Vagina (tissue), 2 donors: Measurements from ENCODE around the gene IGFBP6. TPM values are rescaled to one million over a fixed set of nuclear protein-coding genes. Genes with fewer than 3 reads are reported as not detected.

ENCODE experiments used
- DNase-seq, 2 donors: peaks; one replicate each; pipeline ENCODE4 v3.0.0-alpha.2; 2017; ENCODE audit errors: extremely low spot score in 2 of 2
- H3K27ac ChIP-seq: fragments of 200-600 bp; sonication (generic); one replicate; pipeline ENCODE4 v1.5.1; 2019
- H3K27me3 ChIP-seq: fragments of 200-600 bp; sonication (generic); one replicate; pipeline ENCODE4 v1.5.1; 2019
- H3K36me3 ChIP-seq, 2 donors: fragments of 200-600 bp; sonication (generic); one replicate each; pipeline ENCODE4 v1.5.1; 2017 to 2019
- H3K4me1 ChIP-seq: fragments of 200-600 bp; sonication (generic); one replicate; pipeline ENCODE4 v1.5.1; 2019
- H3K4me3 ChIP-seq, 2 donors: fragments of 200-600 bp; sonication (generic); 1 replicate in 1 of 2; 2 replicates in 1 of 2; pipeline ENCODE4 v1.5.1; 2016 to 2019
- H3K9me3 ChIP-seq: fragments of 200-600 bp; sonication (generic); one replicate; pipeline ENCODE4 v1.5.1; 2019
- POLR2A ChIP-seq, 2 donors: fragments of 450-650 bp; IDR thresholded peaks; one replicate each; pipeline ENCODE4 v1.6.1; 2017; ENCODE audit warnings: antibody characterized with exemption in 2 of 2, mild to moderate bottlenecking in 2 of 2, moderate library complexity in 2 of 2
- POLR2AphosphoS5 ChIP-seq, 2 donors: sonication (generic); formaldehyde crosslinking; IDR thresholded peaks; one replicate each; pipeline ENCODE4 v1.9.0; 2017; ENCODE audit warnings: antibody characterized with exemption in 2 of 2, mild to moderate bottlenecking in 2 of 2, low read depth in 1 of 2; ENCODE audit not compliant: insufficient read depth in 1 of 2
- intact Hi-C: fragments of 100-400 bp; cut with DNase I; formaldehyde crosslinking; loops from one replicate; pipeline ENCODE4 v1.15.1; 2023
- total RNA-seq: library from RNA; depleted of rRNA; stranded (reverse); fragments of >200 nt; gene quantifications from one replicate; pipeline ENCODE4 v1.2.3, GENCODE V29; 2016
- TF ChIP-seq, protein P1 (sequence below), 3 experiments: fragments of 450-650 bp in 2 of 3; fragments of 200-600 bp in 1 of 3; sonication (generic) in 1 of 3; IDR thresholded peaks; one replicate each; pipeline ENCODE4 v1.5.1; 2017 to 2019; ENCODE audit warnings: antibody characterized with exemption in 3 of 3, mild to moderate bottlenecking in 2 of 3, moderate library complexity in 2 of 3

The IGFBP6 gene
- total RNA-seq, 1 donor from 2014 or later, result 684 TPM

DNA sequence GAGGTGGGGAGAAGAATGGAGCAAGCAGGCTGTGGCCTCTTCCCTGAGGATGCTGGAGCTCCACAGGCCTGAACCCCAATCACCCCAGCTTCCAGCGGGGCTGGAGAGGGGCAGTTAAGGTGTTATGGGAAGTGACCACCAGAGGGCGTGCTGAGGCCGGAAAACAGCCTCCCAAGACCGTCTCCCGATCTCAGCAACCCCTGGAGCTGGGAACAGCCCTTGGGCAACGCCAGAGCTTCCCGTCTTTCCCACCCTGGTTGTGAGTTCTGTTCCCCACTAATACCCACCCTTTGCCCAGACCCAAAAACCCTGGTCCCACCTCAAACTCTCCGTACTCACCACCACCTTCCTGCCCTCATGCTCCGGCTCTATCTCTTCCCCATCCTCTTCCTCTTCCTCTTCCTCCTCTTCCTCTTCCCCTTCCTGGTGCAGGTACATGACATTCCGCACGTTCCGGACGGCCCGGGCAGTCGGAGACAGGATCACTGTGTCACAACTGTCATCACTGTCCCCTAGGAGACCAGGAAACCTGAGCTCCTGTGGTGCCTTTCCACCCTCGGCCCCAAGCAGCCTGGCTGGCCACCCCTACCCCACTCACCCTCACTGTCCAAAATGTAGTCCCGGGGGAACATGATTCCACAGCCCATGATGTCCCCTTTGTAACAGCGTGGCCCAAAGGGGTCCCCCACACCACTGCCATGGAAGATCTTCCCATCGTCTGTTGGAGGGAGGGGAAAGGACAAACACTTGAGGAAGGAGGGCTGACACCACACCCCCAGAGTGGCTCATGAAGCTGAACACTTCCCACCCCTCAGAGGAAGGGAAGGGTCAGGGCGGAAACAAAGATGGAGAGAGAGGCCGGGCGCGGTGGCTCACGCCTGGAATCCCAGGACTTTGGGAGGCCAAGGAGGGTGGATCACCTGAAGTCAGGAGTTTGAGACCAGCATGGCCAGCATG, 31.2 kb upstream of the IGFBP6 start:
- Histone ChIP-seq H3K4me3 (no peak overlapping the region), H3K4me1 (peaks cover 89% of the 10 kb centered on the region), H3K27ac (peak overlapping the region; percentile 80), H3K9me3 (no peaks in the 10 kb centered on the region), H3K36me3 (peaks cover 0 to 22% of the 10 kb centered on the region in 2 donors), H3K27me3 (no peaks in the 10 kb centered on the region)
- DNase-seq, result peak in 1 of 2 donors; percentile 89
- intact Hi-C loops, result loop anchor here (1.0 to 10.0 kb wide), 2 partner anchors 33 to 129 kb away; no protein-coding TSS in a partner anchor
- TF ChIP-seq POLR2A (IDR thresholded peaks at IDR 0.05) (no peak), POLR2AphosphoS5 (IDR thresholded peaks at IDR 0.05; ENCODE audit: insufficient read depth in 1 of 2, low read depth in 1 of 2) (peak in 1 of 2 donors; percentile 63)
- TF ChIP-seq, protein P1, sequence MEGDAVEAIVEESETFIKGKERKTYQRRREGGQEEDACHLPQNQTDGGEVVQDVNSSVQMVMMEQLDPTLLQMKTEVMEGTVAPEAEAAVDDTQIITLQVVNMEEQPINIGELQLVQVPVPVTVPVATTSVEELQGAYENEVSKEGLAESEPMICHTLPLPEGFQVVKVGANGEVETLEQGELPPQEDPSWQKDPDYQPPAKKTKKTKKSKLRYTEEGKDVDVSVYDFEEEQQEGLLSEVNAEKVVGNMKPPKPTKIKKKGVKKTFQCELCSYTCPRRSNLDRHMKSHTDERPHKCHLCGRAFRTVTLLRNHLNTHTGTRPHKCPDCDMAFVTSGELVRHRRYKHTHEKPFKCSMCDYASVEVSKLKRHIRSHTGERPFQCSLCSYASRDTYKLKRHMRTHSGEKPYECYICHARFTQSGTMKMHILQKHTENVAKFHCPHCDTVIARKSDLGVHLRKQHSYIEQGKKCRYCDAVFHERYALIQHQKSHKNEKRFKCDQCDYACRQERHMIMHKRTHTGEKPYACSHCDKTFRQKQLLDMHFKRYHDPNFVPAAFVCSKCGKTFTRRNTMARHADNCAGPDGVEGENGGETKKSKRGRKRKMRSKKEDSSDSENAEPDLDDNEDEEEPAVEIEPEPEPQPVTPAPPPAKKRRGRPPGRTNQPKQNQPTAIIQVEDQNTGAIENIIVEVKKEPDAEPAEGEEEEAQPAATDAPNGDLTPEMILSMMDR (IDR thresholded peaks at IDR 0.05), result peak; percentile 88 to 97 (median 95)

DNA sequence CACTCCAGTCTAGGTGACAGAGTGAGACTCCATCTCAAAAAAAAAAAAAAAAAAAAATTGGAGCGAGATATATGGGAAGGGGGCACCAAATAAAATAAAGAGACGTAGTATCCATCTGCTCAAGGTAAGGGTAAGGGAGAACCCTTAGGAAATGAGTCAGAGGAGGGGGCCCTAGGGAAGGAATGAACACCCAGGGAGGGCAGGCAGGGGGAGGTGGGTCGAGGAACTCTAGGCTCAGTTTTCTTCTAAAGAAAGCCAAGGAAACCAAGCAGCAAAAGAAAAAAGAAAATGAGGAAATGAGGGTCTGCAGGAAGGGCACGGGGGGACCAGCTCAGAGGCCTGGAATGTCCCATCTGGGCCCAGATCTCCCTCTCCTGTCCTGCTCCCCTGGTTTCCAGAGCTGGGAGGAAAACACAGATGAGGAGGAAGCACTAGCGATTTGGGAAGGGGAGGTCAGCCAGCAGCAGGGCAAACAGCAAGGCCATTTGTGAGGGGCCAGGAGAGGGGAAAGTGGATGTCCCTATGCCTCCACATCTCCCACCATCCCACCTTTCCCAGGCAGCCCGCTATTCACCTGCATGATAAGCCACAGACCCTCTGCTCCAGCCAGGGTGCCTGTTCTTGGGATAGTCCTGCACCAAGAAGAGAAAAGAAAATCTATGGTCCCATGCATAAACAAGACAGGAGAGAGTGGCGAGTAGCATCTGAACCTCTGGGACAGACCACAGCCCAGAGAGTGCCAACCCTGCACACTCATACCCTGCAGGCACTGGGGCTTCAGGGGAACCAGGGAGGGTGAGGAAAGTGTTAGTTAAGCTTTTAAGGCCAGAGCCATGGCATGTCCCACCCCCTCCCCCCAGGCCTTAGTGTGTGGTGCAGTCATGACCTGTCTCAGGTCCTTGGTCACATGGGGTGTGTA, 30.1 kb upstream of the IGFBP6 start:
- TF ChIP-seq, protein P1 (IDR thresholded peaks at IDR 0.05), result no peak
- TF ChIP-seq POLR2AphosphoS5 (IDR thresholded peaks at IDR 0.05; ENCODE audit: insufficient read depth in 1 of 2, low read depth in 1 of 2) (no peak), POLR2A (IDR thresholded peaks at IDR 0.05) (no peak)
- Histone ChIP-seq H3K9me3 (no peaks in the 10 kb centered on the region), H3K4me3 (no peak overlapping the region), H3K27me3 (no peaks in the 10 kb centered on the region), H3K4me1 (peaks cover 89% of the 10 kb centered on the region), H3K36me3 (peaks cover 0 to 14% of the 10 kb centered on the region in 2 donors), H3K27ac (peak overlapping the region; percentile 89)
- intact Hi-C loops, result loop anchor here (10.0 kb wide), 1 partner anchor 127 kb away; no protein-coding TSS in a partner anchor
- DNase-seq, result no peak

DNA sequence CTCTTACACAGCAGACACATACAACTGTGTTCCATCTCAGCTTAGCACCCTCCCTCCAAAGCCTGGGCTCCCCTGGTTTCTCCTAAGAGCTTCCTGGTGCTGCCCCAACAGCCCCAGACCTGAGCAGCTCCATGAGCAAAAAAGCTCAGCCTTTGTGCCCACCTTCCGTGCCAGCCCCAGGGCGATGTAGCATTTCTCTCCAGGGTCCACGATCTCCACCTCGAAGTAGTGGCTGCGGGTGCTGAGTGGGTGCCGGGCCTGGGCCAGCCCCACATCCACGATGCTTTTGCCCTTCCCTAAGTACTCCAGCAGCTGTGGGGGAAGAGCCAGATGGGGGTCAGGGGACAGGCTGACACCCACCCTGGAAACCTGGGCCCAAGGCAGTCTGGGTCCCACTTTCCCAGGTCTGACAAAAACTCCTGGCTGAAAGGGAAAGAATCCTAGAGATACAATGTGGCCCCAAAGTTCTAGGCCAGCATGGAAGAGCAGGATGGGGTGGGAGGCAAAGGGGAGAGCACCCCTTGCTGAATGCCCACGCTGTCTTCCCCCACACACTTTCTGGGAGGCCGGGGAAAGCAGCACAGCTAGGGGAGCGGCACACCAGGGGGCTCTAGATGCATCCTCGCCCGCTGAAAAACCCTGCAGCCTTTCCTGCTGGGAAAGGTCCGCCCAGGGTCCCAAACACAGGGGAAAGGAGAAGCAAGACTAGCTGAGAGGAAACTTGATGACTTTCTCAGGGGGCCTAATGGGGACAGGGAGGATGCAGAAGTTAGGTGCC, 29.3 kb upstream of the IGFBP6 start:
- peaks cover 0 to 9% of the 10 kb centered on the region in 2 donors for H3K36me3 ChIP-seq
- peak in 1 of 2 donors; percentile 87 for DNase-seq
- H3K9me3 ChIP-seq, result no peaks in the 10 kb centered on the region
- H3K4me1 ChIP-seq, result peaks cover 89% of the 10 kb centered on the region
- H3K27me3 ChIP-seq, result no peaks in the 10 kb centered on the region
- no peak overlapping the region for H3K4me3 ChIP-seq
- intact Hi-C loops, result loop anchor here (10.0 kb wide), 1 partner anchor 127 kb away; no protein-coding TSS in a partner anchor
- H3K27ac ChIP-seq, result peak overlapping the region; percentile 89
- no peak for TF ChIP-seq POLR2AphosphoS5 (IDR thresholded peaks at IDR 0.05; ENCODE audit: insufficient read depth in 1 of 2, low read depth in 1 of 2)
- no peak for TF ChIP-seq POLR2A (IDR thresholded peaks at IDR 0.05)
- TF ChIP-seq, protein P1 (IDR thresholded peaks at IDR 0.05), result no peak

GRCh38 chr12:53068811-53069585, 28.5 kb upstream of the IGFBP6 start:
- Histone ChIP-seq H3K4me1 (peaks cover 87% of the 10 kb centered on the region), H3K9me3 (no peaks in the 10 kb centered on the region), H3K4me3 (no peak overlapping the region), H3K27ac (peak overlapping the region; percentile 89), H3K36me3 (peaks cover 0 to 8% of the 10 kb centered on the region in 2 donors), H3K27me3 (no peaks in the 10 kb centered on the region)
- intact Hi-C loops, result loop anchor here (10.0 kb wide), 1 partner anchor 126 kb away; no protein-coding TSS in a partner anchor
- DNase-seq, result peak in 1 of 2 donors; percentile 87
- TF ChIP-seq POLR2A (IDR thresholded peaks at IDR 0.05) (no peak), POLR2AphosphoS5 (IDR thresholded peaks at IDR 0.05; ENCODE audit: insufficient read depth in 1 of 2, low read depth in 1 of 2) (no peak)
- TF ChIP-seq, protein P1 (IDR thresholded peaks at IDR 0.05), result no peak
